HUES48 (cell line): ENCODE results near the gene ITPK1.

Source experiments
- H3K27ac ChIP-seq: one replicate; pipeline ENCODE4 v1.7.0; 2013; ENCODE audit warnings: low read depth, low read length, inconsistent platforms
- H3K27me3 ChIP-seq: 2 replicates; pipeline ENCODE4 v1.6.1; 2013; ENCODE audit warnings: mild to moderate bottlenecking, low read length; ENCODE audit not compliant: control insufficient read depth, insufficient read depth
- H3K36me3 ChIP-seq: 2 replicates; pipeline ENCODE4 v1.6.1; 2013; ENCODE audit warnings: low read length; ENCODE audit not compliant: control insufficient read depth, insufficient read depth
- H3K4me1 ChIP-seq: 2 replicates; pipeline ENCODE4 v1.6.1; 2013; ENCODE audit warnings: mild to moderate bottlenecking, low read length; ENCODE audit not compliant: control insufficient read depth, insufficient read depth
- H3K4me3 ChIP-seq: 2 replicates; pipeline ENCODE4 v1.5.1; 2013; ENCODE audit warnings: mild to moderate bottlenecking, low read depth, low read length
- H3K9ac ChIP-seq: 2 replicates; pipeline ENCODE4 v1.6.1; 2013; ENCODE audit warnings: mild to moderate bottlenecking, low read depth, low read length, moderate library complexity
- H3K9me3 ChIP-seq: 2 replicates; pipeline ENCODE4 v1.6.1; 2013; ENCODE audit warnings: low read length; ENCODE audit not compliant: control insufficient read depth, insufficient read depth

The ITPK1 gene

GRCh38 chr14:92994131-92994676, 121.5 kb downstream of the ITPK1 start:
- Histone ChIP-seq H3K4me3 (no peak overlapping the region), H3K36me3 (peaks cover 28% of the 10 kb centered on the region; the same call in 1 of the 2 replicates), H3K9ac (no peak overlapping the region), H3K27me3 (no peaks in the 10 kb centered on the region), H3K27ac (no peak overlapping the region), H3K9me3 (no peaks in the 10 kb centered on the region), H3K4me1 (peaks cover 7% of the 10 kb centered on the region; the same call in 1 of the 2 replicates)

- H3K27ac ChIP-seq, result no peak overlapping the region
Observed at GRCh38 chr14:92993302-92993701, 122.4 kb downstream of the ITPK1 start.

GRCh38 chr14:92991536-92991935, 124.2 kb downstream of the ITPK1 start:
- Histone ChIP-seq H3K4me3 (no peak overlapping the region), H3K27ac (no peak overlapping the region), H3K4me1 (peaks cover 7% of the 10 kb centered on the region; the same call in 1 of the 2 replicates), H3K9me3 (no peaks in the 10 kb centered on the region), H3K9ac (no peak overlapping the region), H3K36me3 (peaks cover 21% of the 10 kb centered on the region; the same call in 1 of the 2 replicates), H3K27me3 (no peaks in the 10 kb centered on the region)

More at GRCh38 chr14:92993302-92993701, 122.4 kb downstream of the ITPK1 start:
- Histone ChIP-seq H3K9ac (no peak overlapping the region), H3K4me3 (no peak overlapping the region), H3K27me3 (no peaks in the 10 kb centered on the region), H3K4me1 (peaks cover 7% of the 10 kb centered on the region; the same call in 1 of the 2 replicates), H3K9me3 (no peaks in the 10 kb centered on the region), H3K36me3 (peaks cover 28% of the 10 kb centered on the region; the same call in 1 of the 2 replicates)

- H3K4me3 ChIP-seq, result no peak overlapping the region
- H3K36me3 ChIP-seq, result peaks cover 21% of the 10 kb centered on the region; the same call in 1 of the 2 replicates
- H3K9ac ChIP-seq, result no peak overlapping the region; the same call in 1 of the 2 replicates
- no peaks in the 10 kb centered on the region for H3K9me3 ChIP-seq
- H3K27ac ChIP-seq, result no peak overlapping the region
- peaks cover 7% of the 10 kb centered on the region; the same call in 1 of the 2 replicates for H3K4me1 ChIP-seq
- H3K27me3 ChIP-seq, result no peaks in the 10 kb centered on the region
Observed at GRCh38 chr14:92990456-92991430, 125.0 kb downstream of the ITPK1 start.

- no peak overlapping the region for H3K4me3 ChIP-seq
- no peak overlapping the region for H3K9ac ChIP-seq
- peaks cover 21% of the 10 kb centered on the region; the same call in 1 of the 2 replicates for H3K36me3 ChIP-seq
- H3K27ac ChIP-seq, result no peak overlapping the region
- no peaks in the 10 kb centered on the region for H3K9me3 ChIP-seq
- no peaks in the 10 kb centered on the region for H3K27me3 ChIP-seq
- no peaks in the 10 kb centered on the region for H3K4me1 ChIP-seq
Observed at GRCh38 chr14:92988786-92989755, 126.7 kb downstream of the ITPK1 start.

- H3K9me3 ChIP-seq, result no peaks in the 10 kb centered on the region
- no peak overlapping the region for H3K27ac ChIP-seq
- H3K27me3 ChIP-seq, result no peaks in the 10 kb centered on the region
- H3K9ac ChIP-seq, result no peak overlapping the region
- H3K4me1 ChIP-seq, result no peaks in the 10 kb centered on the region
- peaks cover 11% of the 10 kb centered on the region; the same call in 1 of the 2 replicates for H3K36me3 ChIP-seq
- H3K4me3 ChIP-seq, result no peak overlapping the region
Observed at GRCh38 chr14:92987713-92988510, 127.8 kb downstream of the ITPK1 start.

GRCh38 chr14:92987148-92987570, 128.6 kb downstream of the ITPK1 start:
- no peak overlapping the region for H3K27ac ChIP-seq
- no peak overlapping the region for H3K4me3 ChIP-seq
- no peaks in the 10 kb centered on the region for H3K4me1 ChIP-seq
- peaks cover 9% of the 10 kb centered on the region; the same call in 1 of the 2 replicates for H3K36me3 ChIP-seq
- no peaks in the 10 kb centered on the region for H3K9me3 ChIP-seq
- no peak overlapping the region for H3K9ac ChIP-seq
- no peaks in the 10 kb centered on the region for H3K27me3 ChIP-seq

- no peaks in the 10 kb centered on the region for H3K27me3 ChIP-seq
- H3K27ac ChIP-seq, result no peak overlapping the region
- H3K9ac ChIP-seq, result no peak overlapping the region
- no peak overlapping the region for H3K4me3 ChIP-seq
- no peaks in the 10 kb centered on the region for H3K4me1 ChIP-seq
- H3K36me3 ChIP-seq, result peaks cover 10% of the 10 kb centered on the region; the same call in 1 of the 2 replicates
- no peaks in the 10 kb centered on the region; the same call in 1 of the 2 replicates for H3K9me3 ChIP-seq
Observed at GRCh38 chr14:92986254-92987147, 129.2 kb downstream of the ITPK1 start.

GRCh38 chr14:92985521-92985920, 130.2 kb downstream of the ITPK1 start:
- H3K9ac ChIP-seq, result no peak overlapping the region
- no peak overlapping the region for H3K4me3 ChIP-seq
- peaks cover 4% of the 10 kb centered on the region; the same call in 1 of the 2 replicates for H3K9me3 ChIP-seq
- peaks cover 10% of the 10 kb centered on the region; the same call in 1 of the 2 replicates for H3K36me3 ChIP-seq
- H3K4me1 ChIP-seq, result no peaks in the 10 kb centered on the region
- H3K27ac ChIP-seq, result no peak overlapping the region
- H3K27me3 ChIP-seq, result no peaks in the 10 kb centered on the region
